ENCODE measurements around the gene HSD17B3.

DNA sequence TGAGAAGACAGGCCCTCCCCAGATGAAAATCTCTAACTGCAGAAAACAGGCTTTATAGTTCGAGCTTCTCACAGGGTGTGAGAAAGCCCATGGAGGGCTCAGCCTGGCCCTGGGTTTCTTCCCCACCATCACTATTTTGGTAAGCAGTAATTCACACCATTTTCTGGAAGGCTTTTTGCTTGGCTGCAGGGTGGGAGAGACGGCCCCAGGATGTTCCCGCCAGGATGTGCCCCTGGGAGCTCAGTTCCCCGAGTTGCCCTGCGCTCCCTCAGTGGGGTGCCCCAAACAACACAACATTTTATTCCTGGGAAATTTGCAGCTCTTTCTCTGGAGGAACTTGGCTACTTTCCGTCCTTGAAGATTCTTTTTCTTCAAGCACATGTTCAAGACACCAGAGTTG is 100.8 kb downstream of the HSD17B3 start:
- no peak for TF ChIP-seq CREB1 (IDR thresholded peaks at IDR 0.05; ENCODE audit: low read depth)
- TF ChIP-seq TEAD4 (IDR thresholded peaks at IDR 0.05), result no peak
- TF ChIP-seq, protein P1, sequence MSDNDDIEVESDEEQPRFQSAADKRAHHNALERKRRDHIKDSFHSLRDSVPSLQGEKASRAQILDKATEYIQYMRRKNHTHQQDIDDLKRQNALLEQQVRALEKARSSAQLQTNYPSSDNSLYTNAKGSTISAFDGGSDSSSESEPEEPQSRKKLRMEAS (IDR thresholded peaks at IDR 0.05), result no peak
- TF ChIP-seq RAD21 (IDR thresholded peaks at IDR 0.05; ENCODE audit: low read depth), result no peak
- no peak for TF ChIP-seq REST (IDR thresholded peaks at IDR 0.05; ENCODE audit: low read depth)
- TF ChIP-seq TCF12 (IDR thresholded peaks at IDR 0.05; ENCODE audit: low read depth), result no peak
- no peak for TF ChIP-seq FOXM1 (IDR thresholded peaks at IDR 0.05; ENCODE audit: borderline replicate concordance, low read depth)
- TF ChIP-seq CEBPB (IDR thresholded peaks at IDR 0.05), result no peak

Measured in Ishikawa (cell line).